Amniotic epithelial cell (primary cell): ENCODE measurements around the gene PTPN2.
"Not testable (repeated sequence)": the region's sequence is repeated elsewhere in the genome, so short reads cannot be mapped to it uniquely, and the experiment has no call there.

ENCODE experiments used
- DNase-seq: peaks from one replicate; pipeline ENCODE4 v3.0.0-alpha.2; 2010; ENCODE audit warnings: low read depth

Gene PTPN2

DNA sequence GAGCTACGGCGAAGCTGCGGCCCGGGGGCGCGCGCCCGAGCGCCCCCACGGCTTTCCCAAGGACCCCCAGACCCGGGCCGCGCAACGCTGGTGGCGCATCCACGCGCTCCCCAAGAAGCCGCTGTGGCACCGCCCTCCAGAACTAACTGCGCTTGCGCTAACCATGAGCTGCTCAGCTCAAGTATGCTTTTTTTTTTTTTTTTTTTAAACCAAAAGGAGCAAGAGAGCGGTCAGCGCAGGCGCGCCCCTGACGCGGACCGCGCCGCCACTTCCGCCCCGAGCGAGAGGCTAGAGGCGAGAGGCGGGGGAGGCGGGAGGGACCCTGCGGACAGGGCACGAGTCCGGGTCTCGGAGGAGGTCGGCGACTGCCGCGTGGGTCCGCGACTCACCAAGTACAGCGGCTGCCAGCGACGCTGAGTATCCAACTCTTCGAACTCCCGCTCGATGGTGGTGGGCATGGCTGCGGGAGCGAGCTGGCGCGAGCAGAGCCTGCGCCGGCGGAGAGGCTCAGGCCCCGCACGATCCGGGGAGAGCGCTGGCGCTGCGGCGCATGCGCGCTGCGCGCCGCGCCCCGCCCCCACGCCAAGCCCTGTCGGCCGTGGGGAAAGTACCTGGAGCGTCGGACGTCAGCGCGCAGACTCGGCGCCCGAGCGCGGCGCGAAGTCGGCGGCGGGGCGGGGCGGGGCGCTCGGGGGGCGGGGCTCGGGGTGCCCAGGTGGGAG, at the start of gene PTPN2:
Gene PTPN2, minus strand, starts transcription at position 554 of the 722 bp plus-strand sequence. Its CDS starts 96 bp downstream, at position 458.
- peak; percentile 92 for DNase-seq

- DNase-seq: no peak
These were observed 49.3 kb upstream of the PTPN2 start for GRCh38 chr18:12933327-12933726.

DNA sequence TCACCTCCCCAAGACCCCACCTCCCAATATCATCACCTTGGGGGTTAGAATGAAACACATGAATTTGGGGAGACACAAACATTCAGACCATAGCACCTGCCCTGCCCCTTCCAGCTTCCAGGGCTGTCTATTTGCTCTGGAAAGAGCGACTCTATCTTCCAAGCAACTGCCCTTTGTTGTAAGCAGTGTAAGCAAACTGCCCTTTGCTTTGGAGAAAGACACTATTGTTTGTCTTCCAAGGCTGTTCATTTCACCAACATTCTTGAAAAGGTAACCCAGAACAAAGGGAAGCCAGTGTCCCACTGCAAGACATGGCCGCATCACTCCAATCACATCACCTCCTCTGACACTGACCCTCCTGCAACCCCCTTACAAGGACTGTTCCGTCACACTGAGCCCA, 46.9 kb upstream of the PTPN2 start:
- DNase-seq: no peak

DNA sequence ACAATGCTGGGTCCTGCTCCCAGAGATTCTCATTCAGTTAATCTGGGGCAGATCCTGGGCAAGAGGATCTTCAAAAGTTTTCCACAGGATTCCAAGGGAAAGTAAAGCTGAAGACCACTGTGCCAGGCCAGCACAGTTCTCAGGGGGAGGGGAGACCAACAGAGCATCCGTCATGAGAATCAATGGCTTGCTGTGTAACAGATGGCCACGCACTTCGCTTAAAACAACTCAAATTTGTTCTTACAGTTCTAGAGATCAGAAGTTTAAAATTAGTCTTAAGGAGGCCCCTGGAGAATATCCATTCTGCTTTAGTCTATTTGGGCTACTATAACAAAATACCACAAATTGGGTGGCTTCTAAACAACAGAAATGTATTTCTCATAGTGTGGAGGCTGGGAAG, 46.3 kb upstream of the PTPN2 start:
- no peak for DNase-seq

GRCh38 chr18:12929477-12930083, 45.5 kb upstream of the PTPN2 start:
- DNase-seq: no peak

GRCh38 chr18:12928641-12929040, 44.6 kb upstream of the PTPN2 start:
- no peak for DNase-seq

- DNase-seq: no peak
These were observed 44.2 kb upstream of the PTPN2 start for GRCh38 chr18:12928206-12928605.

- no peak for DNase-seq
These were observed 40.6 kb upstream of the PTPN2 start for GRCh38 chr18:12924616-12925015.

DNA sequence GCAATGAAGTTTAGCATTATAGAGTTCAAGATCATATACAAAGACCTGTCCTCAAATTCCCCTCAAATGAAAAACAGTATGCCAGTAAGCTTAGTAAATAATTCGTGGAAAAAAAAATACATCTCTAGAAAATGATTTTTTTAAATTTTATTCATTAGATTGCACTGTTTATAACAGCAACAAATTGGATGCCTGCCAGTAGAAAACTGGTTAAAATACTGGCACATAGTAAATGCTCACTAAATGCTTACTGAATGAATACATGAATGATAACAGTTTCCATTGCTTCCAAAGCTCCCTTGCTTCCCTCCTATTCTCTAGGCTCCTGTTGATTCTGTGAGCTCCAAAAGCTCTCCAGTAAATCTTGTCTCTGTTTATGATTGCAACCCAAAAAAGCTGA, 38.2 kb upstream of the PTPN2 start:
- no peak for DNase-seq

DNA sequence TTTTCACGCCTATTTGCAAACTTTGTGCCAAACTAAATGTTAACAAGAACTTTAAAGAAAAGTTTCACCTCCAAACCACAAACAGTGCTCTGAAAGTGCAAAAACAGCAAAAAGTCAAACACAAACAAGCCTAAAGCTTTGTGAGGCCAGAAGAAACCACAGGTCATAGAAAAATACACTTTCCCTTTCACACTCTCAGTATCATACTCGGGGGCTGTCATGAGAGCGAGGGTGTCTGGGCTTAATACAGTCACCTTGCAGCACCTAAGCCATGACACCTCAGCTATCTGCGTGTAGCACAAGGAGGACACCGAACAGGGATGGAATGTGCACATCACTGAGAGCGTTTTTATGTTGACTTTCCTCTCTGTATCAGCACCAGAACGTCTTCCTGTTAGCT, 37.1 kb upstream of the PTPN2 start:
- DNase-seq: no peak

- DNase-seq: no peak
These were observed 28.1 kb upstream of the PTPN2 start for GRCh38 chr18:12911929-12912703.

DNA sequence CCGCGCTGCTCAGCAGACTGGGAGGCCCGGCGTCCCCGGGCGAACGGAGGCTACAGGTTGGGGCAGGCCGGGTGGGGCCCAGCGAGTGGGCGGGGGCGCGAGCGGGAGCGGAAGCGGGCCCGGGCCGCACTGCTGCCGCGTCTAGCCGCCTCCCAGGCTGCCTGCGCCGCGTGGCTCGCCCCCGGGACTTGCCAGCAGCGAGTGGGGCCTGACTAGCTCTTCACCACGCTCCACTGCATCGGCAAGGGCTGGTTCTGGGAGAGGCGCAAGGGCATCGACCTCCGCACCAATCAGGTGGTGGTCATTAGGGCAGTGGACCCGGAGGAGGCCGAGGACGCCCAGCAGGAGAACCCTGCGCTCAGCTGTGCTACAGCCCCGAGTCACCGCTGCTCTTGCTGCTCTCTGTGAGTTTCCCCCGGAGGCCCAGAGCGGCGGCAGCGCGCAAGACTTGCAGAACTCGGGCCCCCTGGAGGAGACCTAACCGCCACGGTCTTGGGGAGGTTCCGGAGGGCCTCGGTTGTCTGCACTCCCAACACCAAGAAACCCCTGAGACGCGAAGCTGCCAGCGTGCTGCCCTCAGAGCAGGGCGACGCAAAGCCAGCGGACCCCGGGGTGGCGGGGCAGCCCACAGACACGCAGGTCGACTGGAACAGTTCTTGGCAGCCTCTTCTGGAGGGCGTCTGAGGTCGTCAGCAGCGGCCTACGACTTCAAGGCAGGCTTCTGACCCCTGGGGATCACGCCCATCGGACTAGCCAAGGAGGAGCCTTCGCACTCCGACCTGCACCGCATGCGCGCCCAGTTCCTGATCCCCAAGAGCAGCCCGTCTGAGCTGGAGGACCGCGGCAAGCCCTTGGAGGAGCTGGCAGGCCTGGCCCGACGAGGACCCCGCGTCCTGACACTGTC, 27.2 kb upstream of the PTPN2 start:
- peak; percentile 21 for DNase-seq

- DNase-seq: no peak
These were observed 24.7 kb upstream of the PTPN2 start for GRCh38 chr18:12908706-12909105.

- DNase-seq: no peak
These were observed 23.4 kb upstream of the PTPN2 start for GRCh38 chr18:12907258-12907925.

DNA sequence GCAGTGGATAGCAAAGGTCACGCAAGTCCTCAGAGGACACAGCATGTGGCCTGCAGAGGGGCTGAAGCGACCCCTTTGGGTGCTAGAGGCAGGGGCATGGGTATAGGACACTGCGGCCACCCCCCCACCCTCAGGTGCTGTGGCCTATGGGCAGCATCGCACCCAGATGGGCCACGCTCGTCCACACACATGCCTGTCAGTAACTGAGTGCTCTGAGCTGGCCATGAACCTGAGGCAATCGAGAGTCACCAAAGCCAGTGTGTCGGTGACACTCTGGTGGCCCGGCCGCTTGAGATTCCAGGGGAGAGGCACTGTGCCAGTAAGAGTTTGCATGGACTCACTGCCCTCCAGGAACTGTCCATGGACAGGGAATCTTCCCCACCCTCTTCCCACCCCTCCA, 22.7 kb upstream of the PTPN2 start:
- DNase-seq: no peak

GRCh38 chr18:12906119-12906518, 22.1 kb upstream of the PTPN2 start:
- no peak for DNase-seq

- peak; percentile 32 for DNase-seq
These were observed 20.0 kb upstream of the PTPN2 start for GRCh38 chr18:12904012-12904516.

GRCh38 chr18:12901208-12901607, 17.2 kb upstream of the PTPN2 start:
- not testable (repeated sequence) for DNase-seq

DNA sequence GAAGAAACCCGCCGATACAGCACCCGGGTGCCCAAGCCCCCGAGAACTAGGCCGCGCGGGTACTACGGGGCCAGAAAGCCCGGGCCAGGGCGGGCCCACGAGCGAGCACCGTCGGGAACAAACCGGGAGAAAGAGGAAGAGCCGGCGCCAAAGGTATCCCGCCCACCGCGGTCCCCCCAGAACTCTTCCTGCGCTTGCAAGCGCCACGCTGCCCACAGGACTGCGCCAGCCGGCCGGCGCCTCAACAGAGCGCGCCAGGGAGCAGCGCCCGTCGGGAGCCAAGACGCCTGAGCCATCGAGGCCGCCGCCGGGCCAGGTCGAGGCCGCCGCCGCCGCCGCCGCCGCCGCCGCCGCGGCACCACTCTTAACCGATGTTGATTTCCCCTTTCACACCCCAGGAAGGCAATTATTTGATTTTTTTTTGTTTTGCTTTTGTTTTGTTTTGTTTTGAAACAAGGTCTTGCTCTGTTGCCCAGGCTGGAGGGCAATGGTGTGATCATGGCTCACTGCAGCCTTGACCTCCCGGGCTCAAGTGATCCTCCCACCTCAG, 12.8 kb upstream of the PTPN2 start:
- not testable (repeated sequence) for DNase-seq

DNA sequence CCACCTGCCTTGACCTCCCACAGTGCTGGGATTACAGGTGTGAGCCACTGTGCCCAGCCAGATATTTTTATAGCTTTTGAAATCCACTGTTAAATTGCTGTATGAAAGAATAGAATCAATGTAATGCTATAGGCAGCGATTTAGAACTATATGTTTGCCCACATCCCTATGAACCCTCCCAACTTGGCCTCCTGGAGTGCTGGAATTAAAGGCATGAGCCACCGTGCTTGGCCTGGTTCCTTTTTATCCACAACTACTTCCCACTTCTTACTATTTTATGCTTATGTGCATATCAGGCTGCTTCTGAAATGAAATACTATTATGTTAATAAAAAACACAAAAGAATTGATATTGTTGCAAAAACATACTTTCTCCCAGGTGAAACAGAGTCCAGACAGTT, 11.6 kb upstream of the PTPN2 start:
- no peak for DNase-seq

- DNase-seq: no peak
These were observed 11.0 kb upstream of the PTPN2 start for GRCh38 chr18:12895014-12895413.
